NT2/D1 (cell line): Measurements from ENCODE around the gene CMTM4.

Experiments
- SUZ12 ChIP-seq: IDR thresholded peaks from 2 replicates; pipeline ENCODE4 v1.6.1; 2011; ENCODE audit not compliant: insufficient read length, insufficient read depth; ENCODE audit errors: extremely low read depth
- YY1 ChIP-seq: IDR thresholded peaks from 2 replicates; pipeline ENCODE4 v1.6.1; 2011; ENCODE audit not compliant: insufficient read length, insufficient read depth
- ZNF274 ChIP-seq: IDR thresholded peaks from 2 replicates; pipeline ENCODE4 v1.6.1; 2011; ENCODE audit warnings: mild to moderate bottlenecking, low read depth, low read length

- TF ChIP-seq SUZ12, result no peak
- TF ChIP-seq ZNF274, result no peak
- no peak for TF ChIP-seq YY1
Measured at GRCh38 chr16:66714654-66715307, 18.2 kb upstream of the CMTM4 start.
